ENCODE data around the gene SMAD6. TPM values are rescaled to one million over a fixed set of nuclear protein-coding genes. Genes with fewer than 3 reads are reported as not detected.

The SMAD6 gene
- total and polyA plus RNA-seq, 2 experiments from 2014 or later: 26.6 to 35.4 TPM

- no peaks in the 10 kb centered on the region for H3K79me2 ChIP-seq
- no peak overlapping the region for H3K4me3 ChIP-seq
- no peaks in the 10 kb centered on the region for H3K27me3 ChIP-seq
- peak overlapping the region; percentile 50 for H3K4me2 ChIP-seq
- WGBS (ENCODE audit: low lambda C conversion rate, missing lambda C conversion rate): 57% methylated on average over 1 of the region's 1 CpG
- no peaks in the 10 kb centered on the region for H3K9me3 ChIP-seq (ENCODE audit: low read depth)
- H3K27ac ChIP-seq: peak overlapping the region; percentile 99
- no peaks in the 10 kb centered on the region for H3K9me2 ChIP-seq (replicated peaks; ENCODE audit: insufficient read depth)
- no peaks in the 10 kb centered on the region for H3K36me3 ChIP-seq (replicated peaks; ENCODE audit: insufficient read depth, low read depth)
- no peaks in the 10 kb centered on the region for H4K20me1 ChIP-seq (ENCODE audit: insufficient read depth, poor library complexity, severe bottlenecking)
- peaks cover 32% of the 10 kb centered on the region for H3K4me1 ChIP-seq (ENCODE audit: insufficient read depth)
- no peak for TF ChIP-seq EZH2phosphoT487 (IDR thresholded peaks at IDR 0.05; ENCODE audit: low read depth, severe bottlenecking, unreplicated experiment)
- no peak overlapping the region for H2AFZ ChIP-seq
- DNase-seq (ENCODE audit: low spot score): no peak
Measured at GRCh38 chr15:66803749-66804148, 101.7 kb downstream of the SMAD6 start.

DNA sequence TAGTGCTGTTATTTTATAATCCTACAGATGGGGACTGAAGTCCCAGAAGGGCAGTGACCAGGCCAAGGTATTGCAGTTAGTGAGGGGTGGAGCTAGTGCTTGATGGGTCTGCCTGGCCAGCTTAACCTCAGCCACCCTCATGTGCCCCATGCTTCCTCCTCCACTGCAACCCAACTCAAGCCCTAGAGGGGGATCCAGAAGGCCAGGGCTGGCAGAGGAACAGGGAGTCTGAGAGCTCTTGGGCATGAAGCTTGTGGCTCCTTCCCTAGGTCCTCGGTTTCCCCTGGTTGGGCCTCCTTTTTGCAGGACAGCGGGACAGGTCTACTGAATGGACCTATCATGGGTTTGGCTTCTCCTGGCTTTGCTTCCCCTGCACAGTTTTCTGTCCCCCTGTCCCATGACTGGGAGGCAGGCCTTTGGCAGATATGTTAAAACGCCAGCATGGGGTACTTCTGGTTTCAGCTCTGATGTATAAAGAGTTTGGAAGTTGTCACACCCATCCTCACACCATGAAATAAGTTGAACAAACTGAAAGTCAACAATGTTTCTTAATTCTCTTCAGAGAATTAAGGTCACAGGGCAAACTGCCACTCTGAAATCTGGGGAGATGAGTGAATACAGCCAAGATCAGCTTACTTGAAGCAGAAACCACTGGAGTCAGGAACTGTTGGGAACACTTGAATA, 103.3 kb downstream of the SMAD6 start:
- H3K4me3 ChIP-seq: no peak overlapping the region
- H3K9me3 ChIP-seq (ENCODE audit: low read depth): no peaks in the 10 kb centered on the region
- H3K9me2 ChIP-seq (replicated peaks; ENCODE audit: insufficient read depth): no peaks in the 10 kb centered on the region
- no peaks in the 10 kb centered on the region for H4K20me1 ChIP-seq (ENCODE audit: insufficient read depth, poor library complexity, severe bottlenecking)
- TF ChIP-seq EZH2 (IDR thresholded peaks at IDR 0.05; ENCODE audit: borderline replicate concordance) (no peak), EZH2phosphoT487 (IDR thresholded peaks at IDR 0.05; ENCODE audit: low read depth, severe bottlenecking, unreplicated experiment) (no peak)
- TF ChIP-seq, protein P1, sequence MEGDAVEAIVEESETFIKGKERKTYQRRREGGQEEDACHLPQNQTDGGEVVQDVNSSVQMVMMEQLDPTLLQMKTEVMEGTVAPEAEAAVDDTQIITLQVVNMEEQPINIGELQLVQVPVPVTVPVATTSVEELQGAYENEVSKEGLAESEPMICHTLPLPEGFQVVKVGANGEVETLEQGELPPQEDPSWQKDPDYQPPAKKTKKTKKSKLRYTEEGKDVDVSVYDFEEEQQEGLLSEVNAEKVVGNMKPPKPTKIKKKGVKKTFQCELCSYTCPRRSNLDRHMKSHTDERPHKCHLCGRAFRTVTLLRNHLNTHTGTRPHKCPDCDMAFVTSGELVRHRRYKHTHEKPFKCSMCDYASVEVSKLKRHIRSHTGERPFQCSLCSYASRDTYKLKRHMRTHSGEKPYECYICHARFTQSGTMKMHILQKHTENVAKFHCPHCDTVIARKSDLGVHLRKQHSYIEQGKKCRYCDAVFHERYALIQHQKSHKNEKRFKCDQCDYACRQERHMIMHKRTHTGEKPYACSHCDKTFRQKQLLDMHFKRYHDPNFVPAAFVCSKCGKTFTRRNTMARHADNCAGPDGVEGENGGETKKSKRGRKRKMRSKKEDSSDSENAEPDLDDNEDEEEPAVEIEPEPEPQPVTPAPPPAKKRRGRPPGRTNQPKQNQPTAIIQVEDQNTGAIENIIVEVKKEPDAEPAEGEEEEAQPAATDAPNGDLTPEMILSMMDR (IDR thresholded peaks at IDR 0.05; ENCODE audit: poor library complexity): no peak
- peaks cover 32% of the 10 kb centered on the region for H3K4me1 ChIP-seq (ENCODE audit: insufficient read depth)
- H3K27me3 ChIP-seq: no peaks in the 10 kb centered on the region
- no peaks in the 10 kb centered on the region for H3K79me2 ChIP-seq
- DNase-seq (ENCODE audit: low spot score): no peak
- H3K36me3 ChIP-seq (replicated peaks; ENCODE audit: insufficient read depth, low read depth): no peaks in the 10 kb centered on the region
- H2AFZ ChIP-seq: no peak overlapping the region
- H3K4me2 ChIP-seq: no peak overlapping the region
- WGBS (ENCODE audit: low lambda C conversion rate, missing lambda C conversion rate): 95% methylated on average over 3 of the region's 3 CpGs
- no peak overlapping the region for H3K27ac ChIP-seq

GRCh38 chr15:66808181-66808824, 106.3 kb downstream of the SMAD6 start:
- no peak overlapping the region for H3K4me3 ChIP-seq
- H3K27me3 ChIP-seq: no peaks in the 10 kb centered on the region
- no peaks in the 10 kb centered on the region for H3K36me3 ChIP-seq (replicated peaks; ENCODE audit: insufficient read depth, low read depth)
- no peak for DNase-seq (ENCODE audit: low spot score)
- peaks cover 11% of the 10 kb centered on the region for H3K4me1 ChIP-seq (ENCODE audit: insufficient read depth)
- no peaks in the 10 kb centered on the region for H4K20me1 ChIP-seq (ENCODE audit: insufficient read depth, poor library complexity, severe bottlenecking)
- H3K79me2 ChIP-seq: no peaks in the 10 kb centered on the region
- TF ChIP-seq EZH2 (IDR thresholded peaks at IDR 0.05; ENCODE audit: borderline replicate concordance): no peak
- TF ChIP-seq EZH2phosphoT487 (IDR thresholded peaks at IDR 0.05; ENCODE audit: low read depth, severe bottlenecking, unreplicated experiment): no peak
- TF ChIP-seq, protein P1 (IDR thresholded peaks at IDR 0.05; ENCODE audit: poor library complexity): no peak
- H3K9me3 ChIP-seq (ENCODE audit: low read depth): no peaks in the 10 kb centered on the region
- no peak overlapping the region for H3K27ac ChIP-seq
- H2AFZ ChIP-seq: no peak overlapping the region
- no peak overlapping the region for H3K4me2 ChIP-seq
- no peaks in the 10 kb centered on the region for H3K9me2 ChIP-seq (replicated peaks; ENCODE audit: insufficient read depth)
- WGBS (ENCODE audit: low lambda C conversion rate, missing lambda C conversion rate): 96% methylated on average over 21 of the region's 21 CpGs

GRCh38 chr15:66809664-66810063, 107.6 kb downstream of the SMAD6 start:
- Histone ChIP-seq H4K20me1 (ENCODE audit: insufficient read depth, poor library complexity, severe bottlenecking) (no peaks in the 10 kb centered on the region), H3K27ac (no peak overlapping the region), H3K4me2 (no peak overlapping the region), H3K9me2 (replicated peaks; ENCODE audit: insufficient read depth) (no peaks in the 10 kb centered on the region), H3K36me3 (replicated peaks; ENCODE audit: insufficient read depth, low read depth) (no peaks in the 10 kb centered on the region), H2AFZ (no peak overlapping the region), H3K4me1 (ENCODE audit: insufficient read depth) (no peaks in the 10 kb centered on the region), H3K9me3 (ENCODE audit: low read depth) (no peaks in the 10 kb centered on the region), H3K4me3 (no peak overlapping the region), H3K79me2 (no peaks in the 10 kb centered on the region), H3K27me3 (no peaks in the 10 kb centered on the region)
- TF ChIP-seq, protein P1 (IDR thresholded peaks at IDR 0.05; ENCODE audit: poor library complexity): no peak
- TF ChIP-seq EZH2 (IDR thresholded peaks at IDR 0.05; ENCODE audit: borderline replicate concordance) (no peak), EZH2phosphoT487 (IDR thresholded peaks at IDR 0.05; ENCODE audit: low read depth, severe bottlenecking, unreplicated experiment) (no peak)
- no peak for DNase-seq (ENCODE audit: low spot score)
- WGBS (ENCODE audit: low lambda C conversion rate, missing lambda C conversion rate): 98% methylated on average over 4 of the region's 4 CpGs

All from hepatocyte (in vitro differentiated cells).